Urinary bladder (tissue), 4 donors: ENCODE measurements around the gene RAET1E. TPM values are rescaled to one million over a fixed set of nuclear protein-coding genes. Genes with fewer than 3 reads are reported as not detected.
"Not testable (repeated sequence)": the region's sequence is repeated elsewhere in the genome, so short reads cannot be mapped to it uniquely, and the experiment has no call there.

Source experiments
- DNase-seq: peaks from one replicate; pipeline ENCODE4 v3.0.0-alpha.2; 2015; ENCODE audit errors: extremely low spot score
- H3K27ac ChIP-seq: one replicate; pipeline ENCODE4 v1.5.1; 2013; ENCODE audit warnings: low read depth, mild to moderate bottlenecking, moderate library complexity
- H3K36me3 ChIP-seq: one replicate; pipeline ENCODE4 v1.6.1; 2013; ENCODE audit warnings: mild to moderate bottlenecking, moderate library complexity; ENCODE audit not compliant: insufficient read depth
- H3K4me1 ChIP-seq: one replicate; pipeline ENCODE4 v1.6.1; 2013; ENCODE audit warnings: mild to moderate bottlenecking, moderate library complexity; ENCODE audit not compliant: insufficient read depth
- H3K4me3 ChIP-seq: one replicate; pipeline ENCODE4 v1.5.1; 2013; ENCODE audit warnings: low read depth, low read length
- WGBS: extraction: QIAGEN DNeasy Blood & Tissue Kit; methylation state at CpG from one replicate; pipeline ENCODE4 v1.1.7; 2013; 5-methylcytosine and 5-hydroxymethylcytosine counted together
- polyA plus RNA-seq: library from polyadenylated mRNA; stranded (reverse); fragments of 200-250 nt; gene quantifications from one replicate; pipeline ENCODE4 v1.2.3, GENCODE V29; 2013
- total RNA-seq: library from RNA; depleted of rRNA; stranded (reverse); fragments of >200 nt; gene quantifications from one replicate; pipeline ENCODE4 v1.2.3, GENCODE V29; 2014
- donor health status: healthy with polysubstance abuse.
- donor health status: healthy.

RAET1E gene
- total and polyA plus RNA-seq, 2 donors, result 0.74 to 0.99 TPM

GRCh38 chr6:149923327-149923986 is 25.5 kb upstream of the RAET1E start:
- WGBS, result 26% methylated on average over 33 of the region's 33 CpGs
- DNase-seq, result no peak
- Histone ChIP-seq H3K4me1 (no peaks in the 10 kb centered on the region), H3K4me3 (peak overlapping the region; percentile 13), H3K27ac (no peak overlapping the region), H3K36me3 (no peaks in the 10 kb centered on the region)

DNA sequence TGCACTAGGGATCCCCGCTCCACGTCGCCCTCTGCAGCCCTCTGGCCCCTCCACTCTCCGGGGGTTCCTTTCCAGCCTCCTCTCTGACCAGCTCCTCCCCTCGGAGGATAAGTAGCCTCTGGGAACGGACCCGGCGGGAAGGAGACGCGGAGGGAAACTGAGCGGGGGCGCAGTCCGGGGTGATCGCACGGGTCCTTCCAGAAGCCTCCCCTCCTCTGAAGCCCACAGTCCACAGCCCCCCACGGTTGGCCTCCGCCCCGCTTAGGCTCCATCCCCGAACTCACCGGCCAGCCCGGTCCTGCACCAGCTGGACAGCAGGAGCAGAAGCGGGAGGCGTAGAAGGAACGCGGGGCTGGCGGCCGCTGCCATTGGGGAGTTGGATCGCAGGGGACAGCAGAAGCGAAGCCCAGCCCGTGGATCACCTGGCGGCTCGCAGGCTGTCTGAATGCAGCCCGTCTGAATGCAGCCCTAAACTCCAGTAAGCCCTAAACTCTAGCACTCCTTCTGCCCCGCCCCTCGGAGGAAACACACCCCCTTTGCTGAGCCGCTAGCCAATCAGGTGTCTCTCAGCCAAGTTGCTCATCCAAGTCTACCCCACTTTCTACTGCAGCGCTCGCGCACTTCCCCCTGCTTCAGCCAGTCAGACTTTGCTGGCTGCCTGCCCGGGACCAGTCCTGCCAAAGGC is 24.9 kb upstream of the RAET1E start, which contains the start of gene RAET1G:
Gene RAET1G, minus strand, starts transcription at position 480 of the 685 bp plus-strand sequence. Its CDS starts 111 bp downstream, at position 369.
- Histone ChIP-seq H3K4me3 (peak within 1 kb of the TSS; percentile 13), H3K27ac (no peak within 1 kb of the TSS), H3K36me3 (no peaks in the 10 kb centered on the region), H3K4me1 (no peaks in the 10 kb centered on the region)
- 1% methylated on average over 40 of the region's 40 CpGs for WGBS
- DNase-seq, result peak; percentile 88

GRCh38 chr6:149922091-149922490 is 24.2 kb upstream of the RAET1E start:
- 31% methylated on average over 5 of the region's 5 CpGs for WGBS

GRCh38 chr6:149921361-149921760 is 23.4 kb upstream of the RAET1E start:
- 91% methylated on average over 6 of the region's 6 CpGs for WGBS
- no peak for DNase-seq
- Histone ChIP-seq H3K4me3 (no peak overlapping the region), H3K4me1 (no peaks in the 10 kb centered on the region), H3K27ac (no peak overlapping the region), H3K36me3 (no peaks in the 10 kb centered on the region)

More at GRCh38 chr6:149922091-149922490, 24.2 kb upstream of the RAET1E start:
- DNase-seq, H3K4me3 ChIP-seq, H3K27ac ChIP-seq, H3K36me3 ChIP-seq, H3K4me1 ChIP-seq: not testable (repeated sequence)

DNA sequence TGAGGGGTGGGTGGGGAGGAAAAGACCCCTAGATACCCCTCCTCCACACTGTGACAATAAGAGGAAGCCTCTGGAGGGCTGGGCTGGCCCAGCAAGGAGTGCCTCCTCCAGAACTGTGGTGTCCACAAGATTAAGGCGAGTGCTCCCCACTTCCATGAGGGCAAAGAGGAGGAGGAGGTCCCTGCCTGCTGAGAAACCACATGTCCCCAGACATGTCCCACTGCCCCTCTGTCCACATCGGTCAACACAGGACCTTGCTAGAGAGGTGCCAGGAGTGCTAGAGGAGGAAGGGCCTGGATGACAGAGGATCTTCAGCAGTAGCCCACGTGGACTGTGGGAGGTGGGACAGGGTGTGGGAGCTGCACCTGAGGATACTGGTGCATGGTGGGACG is 21.9 kb upstream of the RAET1E start:
- Histone ChIP-seq H3K27ac (no peak overlapping the region), H3K4me1 (no peaks in the 10 kb centered on the region), H3K4me3 (no peak overlapping the region), H3K36me3 (no peaks in the 10 kb centered on the region)
- WGBS, result 89% methylated on average over 4 of the region's 4 CpGs
- no peak for DNase-seq

- WGBS, result 82% methylated on average over 11 of the region's 11 CpGs
- H3K4me3 ChIP-seq, H3K27ac ChIP-seq, DNase-seq, H3K4me1 ChIP-seq, H3K36me3 ChIP-seq: not testable (repeated sequence)
Measured at GRCh38 chr6:149919126-149919833, 21.4 kb upstream of the RAET1E start.

DNA sequence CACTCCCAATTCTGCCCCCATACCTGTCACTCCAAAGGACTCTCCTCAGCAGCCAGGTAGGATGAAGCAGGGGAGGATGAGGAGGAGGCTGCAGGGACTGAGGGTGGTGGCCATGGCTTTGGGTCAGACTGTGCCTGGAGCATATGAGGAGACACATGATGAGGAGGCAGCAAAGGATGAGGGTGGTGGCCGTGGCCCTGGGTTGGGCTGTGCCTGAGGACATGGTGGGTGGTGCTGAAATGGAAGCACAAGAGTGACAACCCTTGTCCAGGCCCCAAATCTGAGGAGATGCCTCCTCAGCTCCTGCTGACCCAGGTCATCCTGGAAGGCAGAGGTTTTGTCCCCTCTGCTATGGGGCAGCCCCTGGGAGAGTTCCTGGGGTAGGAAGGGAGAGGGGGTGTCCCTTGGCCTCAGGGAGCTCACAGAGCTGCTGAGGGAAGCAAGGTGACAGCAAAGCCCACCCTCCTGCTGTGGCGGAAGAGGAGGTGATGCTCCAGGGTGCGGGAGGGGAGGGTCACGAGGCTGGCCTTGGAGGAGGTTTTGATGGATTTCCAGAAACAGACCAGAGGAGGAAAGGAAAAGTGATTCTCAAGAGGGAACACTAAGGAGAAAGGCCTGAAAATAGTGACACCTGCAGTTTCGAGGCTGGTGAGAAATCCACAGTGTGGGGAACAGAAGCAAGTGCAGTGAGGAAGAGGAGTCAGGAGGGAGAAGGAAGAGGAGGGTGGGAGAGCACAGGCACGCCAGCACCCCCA is 20.4 kb upstream of the RAET1E start:
- 85% methylated on average over 6 of the region's 6 CpGs for WGBS
- Histone ChIP-seq H3K4me1 (no peaks in the 10 kb centered on the region), H3K27ac (no peak overlapping the region), H3K4me3 (no peak overlapping the region), H3K36me3 (no peaks in the 10 kb centered on the region)
- no peak for DNase-seq

DNA sequence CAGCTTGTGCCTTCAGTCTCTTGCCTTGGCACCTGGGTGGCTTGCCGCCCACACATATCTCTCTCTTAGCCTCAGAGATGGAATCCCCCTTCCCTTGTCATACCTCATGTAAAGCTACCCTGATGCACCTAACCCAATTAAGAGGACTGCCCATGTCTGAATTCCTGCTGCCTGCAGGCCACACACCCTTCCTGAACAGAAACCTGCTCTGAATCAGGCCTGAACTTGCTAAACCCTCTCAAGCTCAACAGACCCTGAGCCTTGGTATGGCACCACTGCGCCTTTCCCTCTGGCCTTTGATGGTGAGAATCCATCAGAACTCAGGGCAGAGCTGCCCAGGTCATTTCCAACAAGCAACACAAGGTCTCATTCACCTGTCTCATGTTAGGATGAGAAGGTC is 19.8 kb upstream of the RAET1E start:
- no peak overlapping the region for H3K27ac ChIP-seq
- WGBS, result 96% methylated on average over 2 of the region's 2 CpGs
- no peak overlapping the region for H3K4me3 ChIP-seq
- no peaks in the 10 kb centered on the region for H3K4me1 ChIP-seq
- no peaks in the 10 kb centered on the region for H3K36me3 ChIP-seq
- DNase-seq, result no peak

DNA sequence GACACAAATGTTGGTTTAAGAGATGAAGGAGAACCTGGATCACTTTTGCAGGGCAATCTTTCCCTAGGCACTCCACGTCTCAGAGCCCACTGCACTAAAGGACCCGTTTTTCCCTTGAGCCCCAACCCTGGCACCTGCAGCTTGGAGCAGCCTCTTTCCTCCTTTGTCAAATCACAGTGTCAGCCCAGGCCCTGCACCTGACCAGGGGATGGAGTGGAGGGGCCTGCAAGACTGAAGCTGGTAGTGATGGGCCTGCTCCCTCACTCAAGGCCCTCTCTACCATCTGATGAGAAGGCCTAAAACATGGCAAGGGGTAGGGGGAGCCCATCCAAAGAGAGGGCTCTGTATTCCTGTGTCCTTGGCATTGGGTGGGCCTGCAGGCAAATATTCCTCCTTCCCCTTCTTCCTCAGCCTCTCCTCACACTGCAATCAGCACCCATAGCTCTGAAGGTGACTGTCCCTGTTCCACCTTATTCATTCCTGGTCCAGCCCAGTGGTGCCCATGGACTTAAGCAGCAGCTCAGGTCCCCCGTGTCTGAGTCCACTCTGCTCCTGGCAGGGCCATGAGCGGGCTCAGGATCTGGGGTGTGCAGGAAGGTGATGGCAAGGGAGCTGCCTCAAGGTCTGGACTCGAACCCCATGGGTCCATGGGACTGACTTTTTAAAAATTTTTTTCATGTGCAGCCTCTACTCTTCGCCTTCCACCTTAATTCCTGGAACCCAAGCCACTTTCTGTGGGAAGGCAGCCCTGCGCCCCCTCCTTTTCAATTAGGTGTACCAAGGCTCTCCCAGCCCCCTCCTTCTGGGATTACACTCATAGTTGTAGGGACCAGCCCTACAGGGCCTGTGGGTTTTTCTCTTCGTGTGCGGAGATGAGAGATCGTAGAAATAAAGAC is 18.3 kb upstream of the RAET1E start:
- no peak overlapping the region for H3K4me3 ChIP-seq
- H3K4me1 ChIP-seq, result no peaks in the 10 kb centered on the region
- H3K27ac ChIP-seq, result no peak overlapping the region
- no peaks in the 10 kb centered on the region for H3K36me3 ChIP-seq
- no peak for DNase-seq
- 87% methylated on average over 10 of the region's 10 CpGs for WGBS

- Histone ChIP-seq H3K4me1 (no peaks in the 10 kb centered on the region), H3K36me3 (no peaks in the 10 kb centered on the region), H3K27ac (no peak overlapping the region), H3K4me3 (no peak overlapping the region)
- WGBS, result 66% methylated on average over 9 of the region's 9 CpGs
- DNase-seq, result no peak
Measured at GRCh38 chr6:149913540-149914240, 15.8 kb upstream of the RAET1E start.

DNA sequence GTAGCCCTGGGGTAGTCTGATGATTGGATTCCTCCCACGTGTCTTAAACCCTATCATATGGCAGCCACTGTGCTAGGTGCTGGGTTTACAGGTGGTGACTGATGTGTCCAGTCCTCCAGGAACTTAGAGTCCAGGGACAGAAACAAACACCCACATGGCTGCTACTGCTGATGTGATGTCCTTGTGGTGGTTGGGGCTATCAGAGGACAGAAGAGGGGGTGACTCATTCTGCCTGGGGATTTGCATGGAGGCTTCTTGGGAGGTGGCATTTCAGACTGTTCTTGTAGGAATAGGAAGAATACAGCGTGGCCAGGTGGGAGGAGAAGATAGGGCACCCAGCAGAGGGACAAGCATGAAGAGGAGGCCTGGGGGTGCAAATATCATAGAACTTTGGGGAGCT is 15.2 kb upstream of the RAET1E start:
- DNase-seq, result no peak
- no peaks in the 10 kb centered on the region for H3K4me1 ChIP-seq
- no peak overlapping the region for H3K27ac ChIP-seq
- no peak overlapping the region for H3K4me3 ChIP-seq
- no peaks in the 10 kb centered on the region for H3K36me3 ChIP-seq
- 66% methylated on average over 2 of the region's 2 CpGs for WGBS

DNA sequence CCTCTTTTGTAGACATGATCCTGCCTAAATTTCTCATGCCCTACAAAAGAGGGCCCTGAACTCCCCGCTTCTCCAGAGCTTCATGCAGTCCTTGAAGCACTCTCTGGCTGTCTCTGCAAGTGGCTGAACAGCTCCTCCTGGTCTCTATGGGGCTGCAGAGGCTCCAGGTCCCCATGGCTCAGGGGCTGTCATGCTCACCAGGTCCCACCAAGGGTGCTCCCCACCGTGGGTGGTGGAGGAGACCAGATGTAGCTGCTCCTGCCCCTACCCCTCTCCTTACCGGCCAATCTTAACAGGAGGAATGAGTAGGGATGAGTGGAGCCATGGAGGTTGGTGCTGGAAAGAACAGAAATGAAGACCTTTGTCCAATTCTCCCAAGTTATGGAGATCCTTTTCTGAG is 14.8 kb upstream of the RAET1E start:
- H3K4me3 ChIP-seq, H3K27ac ChIP-seq, H3K36me3 ChIP-seq, DNase-seq, H3K4me1 ChIP-seq: not testable (repeated sequence)
- 73% methylated on average over 3 of the region's 3 CpGs for WGBS
